ENCODE results near the gene SLC37A4.
A peak's percentile ranks its signal among the peaks of the same experiment; 100 is the strongest.
"Not testable (repeated sequence)": the region's sequence is repeated elsewhere in the genome, so short reads cannot be mapped to it uniquely, and the experiment has no call there.

SLC37A4 gene

DNA sequence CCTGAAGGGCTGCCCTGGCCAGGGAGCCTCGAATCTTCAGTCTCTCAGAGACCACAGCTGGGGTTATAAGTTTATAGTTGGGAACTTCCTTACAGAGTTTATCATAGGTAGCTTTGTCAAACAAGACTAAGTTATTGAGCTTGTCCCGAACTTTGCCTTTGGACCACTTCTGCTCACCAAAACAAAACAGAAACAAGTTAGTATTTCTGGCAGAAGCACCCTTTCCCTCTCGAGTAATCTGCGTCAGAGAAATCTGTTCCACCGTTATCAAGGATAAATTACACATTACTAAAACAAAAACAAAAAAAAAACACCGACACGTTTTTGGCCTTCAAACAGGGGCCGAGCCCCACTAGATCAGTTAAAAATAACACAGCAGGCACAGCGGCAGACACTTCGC, 13.3 kb downstream of the SLC37A4 start:
- not testable (repeated sequence) for DNase-seq (ENCODE audit: low spot score)

DNA sequence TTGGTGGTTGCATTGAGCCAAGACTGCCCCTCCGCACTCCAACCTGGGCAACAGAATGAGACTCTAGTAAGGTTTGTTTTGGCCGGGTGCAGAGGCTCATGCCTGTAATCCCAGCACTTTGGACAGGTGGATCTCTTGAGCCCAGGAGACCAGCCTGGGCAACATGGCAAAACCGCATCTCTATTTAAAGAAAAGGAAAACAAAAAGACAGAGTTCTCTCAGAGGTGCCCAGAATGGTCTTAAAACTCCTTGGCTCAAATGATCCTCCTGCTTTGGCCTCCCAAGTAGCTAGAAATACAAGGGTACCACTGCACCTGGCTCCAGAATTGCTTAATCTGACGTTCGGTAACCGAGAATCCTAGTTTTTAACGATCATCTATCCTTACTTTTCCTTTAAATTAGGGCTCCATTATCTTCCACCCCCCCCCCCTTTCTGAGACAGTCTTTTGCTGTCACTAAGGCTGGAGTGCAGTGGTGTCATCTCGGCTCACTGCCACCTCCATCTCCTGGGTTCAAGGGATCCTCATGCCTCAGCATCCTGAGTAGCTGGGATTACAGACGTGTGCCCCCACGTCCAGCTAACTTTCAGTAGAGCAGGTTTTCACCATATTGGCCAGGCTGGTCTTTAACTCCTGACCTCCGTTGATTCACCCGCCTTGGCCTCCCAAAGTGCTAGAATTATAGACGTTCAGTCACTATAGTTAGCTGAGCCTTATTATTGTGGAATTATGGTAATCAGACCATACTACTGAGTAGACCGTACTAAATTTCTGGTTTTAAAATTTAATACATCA, 14.3 kb downstream of the SLC37A4 start:
- no peak for DNase-seq (ENCODE audit: low spot score)

DNA sequence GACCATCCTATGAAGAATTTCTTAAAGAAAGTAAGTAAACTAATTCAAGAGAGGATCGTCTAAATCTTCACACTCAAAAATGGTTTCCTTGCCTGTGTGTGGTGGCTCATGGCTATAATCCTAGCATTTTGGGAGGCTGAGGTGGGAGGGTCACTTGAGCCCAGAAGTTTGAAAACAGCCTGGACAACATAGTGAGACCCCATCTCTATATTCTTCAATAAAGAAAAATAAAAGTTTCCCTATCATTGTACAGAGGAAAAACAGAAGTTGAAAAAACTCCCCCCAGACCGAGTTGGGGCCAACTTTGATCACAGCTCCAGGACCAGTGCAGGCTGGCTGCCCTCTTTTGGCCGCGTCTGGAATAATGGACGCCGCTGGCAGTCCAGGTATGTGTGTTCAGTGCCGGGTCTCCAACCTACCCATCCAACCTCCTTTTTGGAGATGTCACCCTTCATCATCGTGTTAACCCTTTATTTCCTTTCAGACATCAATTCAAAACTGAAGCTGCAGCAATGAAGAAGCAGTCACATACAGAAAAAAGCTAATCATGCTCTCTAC, 15.5 kb downstream of the SLC37A4 start:
- DNase-seq (ENCODE audit: low spot score) = no peak

DNA sequence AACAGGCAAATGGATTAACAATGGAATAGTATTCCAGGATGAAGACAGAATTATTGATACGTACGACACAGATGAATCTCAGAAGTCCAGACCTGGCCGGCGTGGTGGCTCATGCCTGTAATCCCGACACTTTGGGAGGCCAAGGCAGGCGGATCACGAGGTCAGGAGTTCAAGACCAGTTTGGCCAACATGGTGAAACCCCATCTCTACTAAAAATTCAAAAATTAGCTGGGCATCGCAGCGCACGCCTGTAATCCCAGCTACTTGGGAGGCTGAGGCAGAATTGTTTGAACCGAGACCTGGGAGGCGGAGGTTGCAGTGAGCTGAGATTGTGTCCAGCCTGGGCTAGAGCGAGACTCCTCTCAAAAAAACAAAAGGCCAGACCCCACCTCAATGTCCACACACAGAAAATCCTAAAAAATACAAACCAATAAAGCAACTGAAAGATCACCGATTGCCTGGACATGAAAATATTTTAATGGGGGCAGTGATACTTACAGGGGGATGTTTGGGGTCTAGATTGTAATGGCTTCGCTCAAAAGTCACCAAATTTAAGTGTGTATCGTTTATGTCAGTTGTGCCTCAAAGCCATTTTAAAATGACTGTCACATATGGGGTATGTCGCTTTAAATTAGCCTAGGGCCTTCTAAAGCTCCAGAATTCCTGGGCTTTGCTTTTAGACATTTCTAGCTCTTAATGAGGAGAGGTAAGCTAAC, 16.3 kb downstream of the SLC37A4 start:
- DNase-seq (ENCODE audit: low spot score) = no peak

DNA sequence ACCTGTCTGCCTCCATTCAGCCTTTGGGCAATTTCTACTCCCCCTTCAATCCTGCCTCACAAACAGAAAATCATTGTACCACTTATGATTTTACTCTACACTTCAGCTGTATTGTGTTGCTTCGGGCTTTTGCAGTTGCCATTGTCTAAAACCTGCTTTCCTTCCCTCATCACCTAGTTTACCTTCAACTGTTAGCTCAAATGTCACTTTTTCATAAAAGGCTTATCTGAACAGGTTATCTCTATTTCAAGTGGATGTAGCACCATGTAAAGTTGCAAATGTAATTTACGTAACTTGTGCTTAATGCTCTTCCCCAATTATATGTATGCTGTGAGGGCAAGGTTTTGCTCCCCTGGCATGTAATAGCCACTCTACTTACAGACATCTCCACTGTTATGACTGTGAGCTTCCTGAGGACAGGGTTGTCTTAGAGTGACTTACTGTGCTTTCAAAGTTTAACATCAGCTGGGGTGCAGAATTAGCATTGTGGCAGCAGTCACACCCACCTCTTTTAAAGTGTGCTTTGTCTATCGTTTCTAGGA, 18.0 kb downstream of the SLC37A4 start:
- no peak for DNase-seq (ENCODE audit: low spot score)

DNA sequence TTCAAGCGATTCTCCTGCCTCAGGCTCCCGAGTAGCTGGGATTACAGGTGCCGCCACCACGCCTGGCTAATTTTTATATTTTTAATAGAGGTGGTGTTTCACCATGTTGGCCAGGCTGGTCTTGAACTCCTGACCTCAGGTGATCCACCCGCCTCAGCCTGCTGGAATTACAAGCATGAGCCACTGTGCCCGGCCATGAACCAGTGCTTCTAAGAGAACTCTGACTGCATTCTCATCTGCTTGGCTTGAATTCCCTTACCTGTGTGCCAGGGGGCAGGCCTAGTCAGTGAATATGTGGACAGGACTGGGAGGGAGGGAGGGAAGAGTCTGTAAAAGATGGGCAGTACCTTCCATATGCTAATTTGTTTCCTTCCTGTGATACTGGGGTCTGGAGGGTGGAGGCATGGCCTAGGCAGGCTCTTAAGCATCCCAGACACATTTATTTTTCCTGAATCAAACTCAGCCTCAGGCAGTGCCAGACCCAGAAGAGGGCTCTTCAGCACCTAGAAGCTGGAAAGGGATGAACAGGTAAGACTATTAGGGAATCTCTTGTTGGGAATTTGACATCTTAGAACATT, 19.1 kb downstream of the SLC37A4 start:
- no peak for DNase-seq (ENCODE audit: low spot score)

DNA sequence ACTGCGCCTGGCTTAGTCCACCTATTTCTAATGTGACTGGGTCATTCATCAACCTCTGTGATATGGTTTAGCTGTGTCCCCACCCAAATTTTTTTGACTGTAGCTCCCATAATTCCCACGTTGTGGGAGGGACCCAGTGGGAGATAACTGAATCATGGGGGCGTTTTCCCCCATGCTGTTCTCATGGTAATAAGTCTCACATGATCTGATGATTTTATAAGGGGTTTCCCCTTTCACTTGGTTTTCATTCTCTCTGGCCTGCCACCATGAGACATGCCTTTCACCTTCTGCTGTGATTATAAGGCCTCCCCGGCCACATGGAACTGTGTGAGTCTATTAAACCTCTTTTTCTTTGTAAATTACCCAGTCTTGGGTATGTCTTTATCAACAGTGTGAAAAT, 24.0 kb downstream of the SLC37A4 start:
- no peak for DNase-seq (ENCODE audit: low spot score)

DNA sequence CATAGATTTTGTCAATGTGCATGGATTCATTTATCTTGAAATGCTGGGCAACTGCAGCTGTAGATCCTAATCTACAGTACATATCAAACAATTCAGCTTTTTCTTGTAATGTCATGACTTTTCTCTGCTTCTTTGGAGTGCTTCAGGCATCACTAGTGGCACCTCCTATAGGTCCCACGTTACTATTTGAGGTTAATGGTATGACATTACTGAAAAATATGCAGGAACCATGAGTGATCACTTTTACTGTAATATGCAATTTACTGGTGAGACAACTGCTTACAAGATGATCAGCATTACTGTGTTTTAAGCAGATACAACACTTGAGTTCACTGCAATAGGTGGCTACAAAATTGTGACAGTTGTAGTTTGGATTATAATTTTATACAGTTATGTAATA, 29.8 kb downstream of the SLC37A4 start:
- no peak for DNase-seq (ENCODE audit: low spot score)

DNA sequence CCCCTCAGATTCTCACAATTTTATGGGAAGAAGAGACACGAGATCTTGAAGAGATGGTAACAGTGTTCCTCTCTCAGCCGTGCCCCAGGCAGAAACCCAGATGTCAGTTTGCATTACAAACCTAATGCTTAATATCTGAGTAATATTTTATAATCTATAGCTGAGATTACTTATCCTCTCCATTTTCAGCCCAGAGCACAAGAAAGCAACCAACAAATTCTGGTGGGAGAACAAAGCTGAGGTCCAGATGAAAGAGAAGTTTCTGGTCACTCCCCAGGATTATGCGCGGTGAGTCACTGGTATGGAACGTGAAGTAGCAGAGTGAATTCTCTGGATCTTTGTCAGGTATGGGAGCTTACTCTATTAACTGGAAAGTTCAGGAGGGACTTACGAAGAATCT, 31.9 kb downstream of the SLC37A4 start:
- DNase-seq (ENCODE audit: low spot score) = no peak

DNA sequence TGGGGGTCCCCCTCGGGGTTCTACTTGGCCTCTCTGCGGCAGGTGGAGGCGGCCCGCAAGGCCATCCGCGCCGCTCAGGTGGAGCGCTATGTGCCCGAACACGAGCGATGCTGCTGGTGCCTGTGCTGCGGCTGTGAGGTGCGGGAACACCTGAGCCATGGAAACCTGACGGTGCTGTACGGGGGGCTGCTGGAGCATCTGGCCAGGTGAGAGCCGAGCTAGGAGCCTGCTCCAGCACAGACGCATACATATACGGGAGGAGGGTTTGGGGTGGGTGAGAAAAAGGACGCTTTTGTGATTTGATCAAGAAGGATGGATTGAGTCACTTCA, 32.3 kb downstream of the SLC37A4 start:
- no peak for DNase-seq (ENCODE audit: low spot score)

DNA sequence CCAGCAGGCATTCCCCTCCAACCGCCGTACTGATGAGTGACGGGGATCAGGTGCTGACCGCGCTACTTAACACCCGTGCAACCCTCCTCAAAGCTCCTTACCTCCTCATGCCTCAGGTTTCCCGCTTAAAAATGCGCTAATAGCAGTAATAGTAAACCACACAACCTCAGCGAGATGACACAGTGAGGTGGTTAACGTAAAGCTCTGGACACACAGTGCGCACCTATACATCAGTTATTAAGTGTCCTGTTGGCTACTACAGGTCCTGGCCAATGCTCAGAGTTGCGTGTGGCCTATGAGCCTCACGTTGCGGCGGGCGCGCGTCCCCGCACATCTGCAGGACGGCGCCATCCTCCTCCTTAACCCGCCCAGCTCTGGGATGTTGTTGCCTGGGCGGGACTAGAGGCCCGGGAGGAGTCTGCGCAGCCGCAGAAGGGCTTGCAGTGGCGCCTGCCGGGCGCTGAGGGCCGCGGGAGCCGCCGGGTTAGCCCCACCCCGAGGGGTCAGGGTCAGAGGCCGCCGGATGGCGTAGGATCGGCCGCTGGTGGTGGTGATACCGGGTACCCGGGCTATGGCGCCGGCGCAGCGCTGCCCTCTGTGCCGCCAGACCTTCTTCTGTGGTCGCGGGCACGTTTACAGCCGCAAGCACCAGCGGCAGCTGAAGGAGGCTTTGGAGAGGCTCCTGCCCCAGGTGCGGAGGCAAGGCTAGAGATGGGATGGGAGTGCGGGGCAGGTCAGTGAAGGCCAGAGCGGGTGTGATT, 32.9 kb downstream of the SLC37A4 start, which contains the start of gene CENATAC:
CENATAC (plus strand) TSS at position 512 of the 761 bp plus-strand sequence; CDS start at position 572, 60 bp downstream.
- peak; percentile 98 for DNase-seq (ENCODE audit: low spot score)

DNA sequence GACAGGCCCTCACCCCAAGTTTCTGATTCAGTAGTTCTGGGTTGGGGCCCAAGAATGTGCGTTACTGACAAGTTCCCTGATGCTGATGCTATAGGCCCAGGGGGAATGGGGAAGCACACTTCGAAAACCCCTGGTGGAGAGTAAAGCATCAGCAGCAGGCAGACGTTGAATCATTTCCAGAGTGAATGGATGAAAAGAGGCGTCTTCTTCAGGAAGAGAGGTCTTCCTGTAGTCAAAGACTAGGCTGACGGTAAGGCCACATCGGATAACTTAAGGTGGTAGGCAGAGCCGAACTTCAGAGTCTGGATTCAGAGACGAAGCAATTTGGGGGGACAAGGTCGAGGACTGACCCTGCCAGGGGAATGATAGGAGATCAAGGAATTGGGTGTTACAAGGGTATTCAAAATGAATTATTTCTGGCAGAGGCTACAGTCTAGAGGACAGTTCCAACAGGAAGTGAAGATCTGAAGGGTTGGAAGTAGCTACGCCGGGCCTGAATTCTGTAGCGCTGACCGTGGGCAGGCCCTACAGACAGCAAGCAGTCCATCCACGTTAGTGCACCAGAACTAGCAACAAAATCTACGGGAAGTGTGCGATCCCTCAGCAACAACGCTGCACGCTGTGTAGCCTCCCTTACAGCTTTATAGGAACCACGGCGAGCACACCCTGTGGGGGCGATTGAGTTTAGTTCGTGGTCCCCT, 33.6 kb downstream of the SLC37A4 start:
- DNase-seq (ENCODE audit: low spot score) = peak; percentile 74

DNA sequence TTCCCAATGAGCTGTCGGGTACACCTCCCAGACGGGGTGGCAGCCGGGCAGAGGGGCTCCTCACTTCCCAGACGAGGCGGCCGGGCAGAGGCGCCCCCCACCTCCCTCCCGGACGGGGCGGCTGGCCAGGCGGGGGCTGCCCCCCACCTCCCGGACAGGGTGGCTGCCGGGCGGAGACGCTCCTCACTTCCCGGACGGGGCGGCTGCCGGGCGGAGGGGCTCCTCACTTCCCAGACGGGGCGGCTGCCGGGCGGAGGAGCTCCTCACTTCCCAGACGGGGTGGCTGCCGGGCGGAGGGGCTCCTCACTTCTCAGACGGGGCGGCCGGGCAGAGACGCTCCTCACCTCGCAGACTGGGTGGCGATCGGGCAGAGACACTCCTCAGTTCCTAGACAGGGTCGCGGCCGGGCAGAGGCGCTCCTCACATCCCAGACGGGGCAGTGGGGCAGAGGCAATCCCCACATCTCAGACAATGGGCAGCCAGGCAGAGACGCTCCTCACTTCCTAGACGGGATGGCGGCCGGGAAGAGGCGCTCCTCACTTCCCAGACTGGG, 39.1 kb downstream of the SLC37A4 start:
- not testable (repeated sequence) for DNase-seq (ENCODE audit: low spot score)

DNA sequence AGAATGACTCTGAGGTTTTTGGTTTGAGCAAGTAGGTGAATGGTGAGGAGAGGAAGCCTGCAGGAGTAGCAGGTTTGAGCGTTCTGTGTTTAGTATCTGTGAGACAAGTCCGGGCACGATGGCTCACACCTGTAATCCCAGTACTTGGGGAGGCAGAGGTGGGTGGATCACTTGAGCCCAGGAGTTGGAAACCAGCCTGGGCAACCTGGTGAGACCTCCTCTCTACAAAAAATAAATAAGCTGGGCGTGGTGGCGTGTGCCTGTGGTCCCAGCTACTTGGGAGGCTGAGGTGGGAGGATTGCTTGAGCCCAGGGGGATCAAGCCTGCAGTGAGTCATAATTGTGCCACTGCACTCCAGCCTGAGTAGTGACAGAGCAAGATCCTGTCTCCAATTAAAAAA, 42.4 kb downstream of the SLC37A4 start:
- no peak for DNase-seq (ENCODE audit: low spot score)

DNA sequence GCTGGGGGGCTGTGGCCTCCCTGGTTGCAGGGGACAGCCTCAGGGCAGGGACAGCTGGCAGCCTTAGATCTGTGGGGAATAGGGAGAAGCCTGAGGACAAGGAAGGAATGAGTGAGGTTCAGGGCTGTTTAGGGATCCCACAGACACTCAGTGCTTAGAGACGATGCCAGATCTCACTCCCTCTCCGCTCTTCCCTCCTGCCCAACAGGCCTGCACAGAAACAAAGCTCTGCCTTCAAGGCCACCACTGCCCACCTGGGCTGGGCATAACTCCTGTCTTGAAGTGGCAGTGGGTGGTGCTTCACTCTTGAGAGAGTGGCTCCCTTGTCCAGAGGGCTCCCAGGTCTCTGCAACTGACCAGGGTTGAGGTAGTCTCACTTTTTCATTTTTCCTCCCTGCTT, 45.9 kb downstream of the SLC37A4 start:
- no peak for DNase-seq (ENCODE audit: low spot score)

DNA sequence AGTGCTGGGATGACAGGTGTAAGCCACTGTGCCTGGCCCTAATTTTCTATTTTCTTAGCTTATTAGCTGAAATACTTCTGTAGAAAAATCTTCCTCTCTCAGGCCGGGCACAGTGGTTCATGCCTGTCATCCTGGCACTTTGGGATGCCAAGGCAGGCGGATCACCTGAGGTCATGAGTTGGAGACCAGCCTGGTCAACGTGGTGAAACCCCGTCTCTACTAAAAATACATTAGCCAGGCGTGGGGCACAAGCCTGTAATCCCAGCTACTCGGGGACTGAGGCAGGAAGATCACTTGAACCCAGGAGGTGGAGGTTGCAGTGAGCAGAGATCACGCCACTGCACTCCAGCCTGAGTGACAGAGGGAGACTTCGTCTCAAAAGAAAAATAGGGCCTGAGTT, 46.3 kb downstream of the SLC37A4 start:
- DNase-seq (ENCODE audit: low spot score) = not testable (repeated sequence)

DNA sequence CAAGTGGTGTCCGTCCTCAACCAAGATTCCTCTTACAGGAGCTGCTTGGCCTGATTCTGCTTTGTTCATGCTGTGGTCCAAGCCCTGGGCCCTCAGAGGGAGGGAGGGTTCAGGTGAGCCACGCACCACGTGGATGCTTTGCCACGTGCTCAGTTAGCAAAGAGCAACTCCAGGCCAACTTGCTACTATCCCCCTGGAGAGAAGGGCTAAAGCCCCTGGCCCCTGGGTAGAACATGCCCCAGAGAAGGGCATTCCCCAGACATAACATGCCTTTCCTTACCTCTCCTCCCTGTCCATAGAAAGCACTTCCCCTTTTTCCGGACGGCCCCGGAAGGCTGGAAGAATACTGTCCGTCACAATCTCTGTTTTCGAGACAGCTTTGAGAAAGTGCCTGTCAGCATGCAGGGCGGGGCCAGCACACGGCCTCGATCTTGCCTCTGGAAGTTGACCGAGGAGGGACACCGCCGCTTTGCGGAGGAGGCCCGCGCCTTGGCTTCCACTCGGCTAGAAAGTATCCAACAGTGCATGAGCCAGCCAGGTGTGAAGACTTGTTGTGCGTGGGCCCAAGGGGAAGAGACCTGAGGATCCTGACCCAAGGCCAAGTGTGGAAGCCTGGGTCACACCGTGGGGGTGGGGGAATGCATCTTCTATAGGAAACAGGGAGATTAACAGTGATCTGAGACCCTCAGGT, 50.3 kb downstream of the SLC37A4 start:
- DNase-seq (ENCODE audit: low spot score) = no peak

DNA sequence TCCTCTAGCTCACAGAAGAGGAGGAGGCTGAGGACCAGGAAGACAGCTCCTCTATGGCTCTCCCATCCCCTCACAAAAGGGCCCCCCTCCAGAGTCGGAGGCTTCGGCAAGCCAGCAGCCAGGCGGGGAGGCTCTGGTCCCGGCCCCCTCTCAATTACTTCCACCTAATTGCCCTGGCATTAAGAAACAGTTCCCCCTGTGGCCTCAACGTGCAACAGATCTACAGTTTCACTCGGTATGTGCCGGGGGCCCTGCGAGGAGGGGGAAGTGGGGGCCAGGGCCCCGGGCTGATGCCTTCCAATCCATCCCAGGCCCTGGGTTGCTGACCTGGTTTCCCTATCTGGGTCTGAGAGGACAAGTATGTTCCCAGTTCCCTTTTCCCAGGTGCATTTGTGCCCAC, 51.2 kb downstream of the SLC37A4 start:
- DNase-seq (ENCODE audit: low spot score) = no peak

DNA sequence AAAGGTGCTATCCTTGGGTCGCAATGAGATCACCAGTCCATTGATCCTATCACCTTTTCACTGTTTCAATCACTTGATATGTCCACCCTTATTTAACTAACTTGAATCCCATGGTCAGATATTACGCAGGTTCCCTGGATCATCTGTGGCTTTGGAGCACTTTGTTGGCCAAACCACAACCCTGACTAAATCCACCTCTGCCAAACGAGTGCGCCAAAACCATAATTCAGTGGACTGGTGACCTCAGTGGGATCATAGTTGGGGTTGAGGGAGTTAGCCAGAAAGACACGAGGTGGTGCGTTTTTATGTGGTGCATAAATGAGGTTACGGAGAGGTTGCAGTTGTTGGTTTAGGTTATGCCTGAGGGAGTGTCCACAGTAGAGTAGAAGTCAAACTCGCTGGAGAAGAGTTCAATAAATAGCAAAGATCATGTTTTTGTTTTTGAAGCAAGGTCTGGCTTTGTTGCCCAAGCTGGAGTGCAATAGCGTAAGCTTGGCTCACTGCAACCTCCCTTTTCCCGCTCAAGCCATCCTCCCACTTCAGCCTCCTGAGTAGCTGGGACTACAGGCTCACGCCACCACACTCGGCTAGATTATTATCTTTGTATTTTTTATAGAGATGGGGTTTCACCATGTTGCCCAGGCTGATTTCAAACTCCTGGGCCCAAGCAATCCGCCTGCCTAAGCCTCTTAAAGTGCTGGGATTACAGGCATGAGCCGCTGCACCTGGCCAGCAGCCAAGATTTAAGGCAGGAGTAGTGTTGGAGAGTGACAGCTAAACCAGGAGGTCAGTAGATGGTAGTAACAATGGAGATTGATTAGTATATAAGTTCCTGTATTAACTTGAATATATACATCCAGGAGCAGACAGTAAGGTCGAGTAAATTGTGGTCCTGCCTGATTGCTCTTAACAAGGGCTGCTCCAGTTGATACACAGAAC, 54.6 kb downstream of the SLC37A4 start:
- DNase-seq (ENCODE audit: low spot score) = no peak
